Measurements from ENCODE around the gene NOS2.
A peak's percentile ranks its signal among the peaks of the same experiment; 100 is the strongest.
"Not testable (repeated sequence)": the region's sequence is repeated elsewhere in the genome, so short reads cannot be mapped to it uniquely, and the experiment has no call there.

NOS2 gene

DNA sequence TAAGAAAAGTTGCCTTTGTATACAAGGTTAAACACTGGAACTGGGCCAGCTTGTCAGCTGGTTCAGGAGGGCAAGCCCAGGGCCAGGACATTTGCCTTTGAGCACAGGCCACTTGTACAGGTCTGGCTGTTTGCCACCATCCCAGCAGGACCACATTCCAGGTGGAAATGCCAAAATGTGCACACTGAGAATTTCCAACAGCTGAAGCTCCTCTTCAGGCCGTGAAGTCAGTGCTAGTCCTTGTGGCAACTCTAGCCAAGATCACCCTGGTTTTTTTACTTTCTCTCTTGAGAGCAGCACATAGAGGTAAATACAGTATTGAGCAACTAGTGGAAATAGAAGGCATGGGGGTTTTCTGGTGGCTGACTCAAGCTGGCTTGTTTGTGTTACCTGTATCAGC lies 29.6 kb upstream of the NOS2 start:
- not testable (repeated sequence) for H3K4me1 Mint-ChIP-seq (ENCODE audit: low read depth); H3K36me3 Mint-ChIP-seq (ENCODE audit: low read depth); H3K4me3 Mint-ChIP-seq; H3K27ac Mint-ChIP-seq; DNase-seq; H3K9me3 Mint-ChIP-seq
- H3K27me3 Mint-ChIP-seq, result peaks cover 13% of the 10 kb centered on the region

DNA sequence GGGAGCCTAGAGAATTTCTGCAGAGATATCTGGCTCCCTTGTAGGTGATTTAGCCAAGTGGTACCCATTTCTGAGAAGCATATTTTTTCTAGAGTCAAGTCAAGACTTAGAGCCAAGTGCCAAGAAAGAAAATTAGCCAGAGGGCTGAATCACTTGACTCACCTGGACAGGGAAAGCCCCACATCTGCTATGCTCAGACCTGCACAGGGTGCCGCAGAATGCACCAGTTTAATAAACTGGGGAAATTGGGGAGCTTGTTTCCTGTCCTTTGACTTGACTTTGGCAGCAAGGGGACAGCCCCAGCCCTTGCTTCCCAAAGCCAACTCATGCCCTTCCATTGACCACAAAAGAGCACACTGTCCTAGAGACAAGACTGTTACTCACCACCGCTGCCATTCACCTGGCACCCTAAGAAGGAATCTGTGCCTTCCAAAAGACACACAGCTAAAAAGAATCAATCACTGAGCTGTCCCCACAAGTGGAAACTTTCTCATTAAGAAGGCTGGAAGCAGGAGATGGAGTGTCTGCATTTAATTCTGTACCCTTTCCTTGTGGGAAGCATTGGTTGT lies 28.9 kb upstream of the NOS2 start:
- peaks cover 13% of the 10 kb centered on the region for H3K27me3 Mint-ChIP-seq
- not testable (repeated sequence) for H3K27ac Mint-ChIP-seq; H3K36me3 Mint-ChIP-seq (ENCODE audit: low read depth); H3K4me1 Mint-ChIP-seq (ENCODE audit: low read depth); H3K9me3 Mint-ChIP-seq; DNase-seq; H3K4me3 Mint-ChIP-seq

DNA sequence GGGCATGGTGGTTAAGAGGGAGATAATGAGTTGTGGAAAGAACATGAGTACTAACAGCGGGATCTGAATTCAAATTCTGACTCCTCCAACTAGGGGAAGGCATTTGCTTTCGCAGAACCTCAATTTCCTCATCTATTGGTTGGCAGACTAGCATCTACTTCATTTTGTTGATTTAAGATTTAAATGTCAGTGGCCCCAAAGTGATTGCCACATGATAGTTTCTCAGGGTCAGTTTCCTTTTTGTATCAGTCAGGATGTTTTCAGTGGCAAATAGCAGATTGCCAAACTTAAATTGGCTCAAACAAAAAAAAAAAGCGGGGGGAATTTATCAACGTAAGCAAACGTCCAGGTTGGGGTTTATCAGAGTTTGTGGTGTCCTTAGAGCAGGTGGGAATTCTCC lies 25.1 kb upstream of the NOS2 start:
- H3K9me3 Mint-ChIP-seq, result peaks cover 18% of the 10 kb centered on the region
- no peak overlapping the region for H3K4me3 Mint-ChIP-seq
- no peak overlapping the region for H3K27ac Mint-ChIP-seq
- peaks cover 13% of the 10 kb centered on the region for H3K27me3 Mint-ChIP-seq
- DNase-seq, result no peak
- no peaks in the 10 kb centered on the region for H3K4me1 Mint-ChIP-seq (ENCODE audit: low read depth)
- H3K36me3 Mint-ChIP-seq (ENCODE audit: low read depth), result no peaks in the 10 kb centered on the region

DNA sequence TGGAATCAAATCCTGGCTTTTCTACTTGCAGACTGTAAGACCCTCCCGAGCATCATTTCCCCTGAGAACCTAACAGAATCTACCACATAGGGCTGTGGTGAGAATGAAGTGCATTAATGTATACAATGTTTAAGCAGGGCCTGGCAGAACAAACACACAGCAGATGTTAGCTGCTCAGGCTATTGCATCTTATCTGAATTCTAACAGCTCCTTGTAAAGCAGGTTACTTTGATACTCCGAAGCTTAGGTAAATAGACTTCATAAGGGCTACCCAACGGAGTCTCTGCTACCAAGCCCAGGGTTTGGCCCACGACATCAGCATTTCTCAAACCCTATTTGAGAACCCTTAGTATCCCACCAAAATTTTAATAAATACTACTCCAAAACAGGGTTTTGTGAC lies 24.4 kb upstream of the NOS2 start:
- no peak for DNase-seq
- Mint-ChIP-seq H3K4me3 (no peak overlapping the region), H3K9me3 (peaks cover 18% of the 10 kb centered on the region), H3K27ac (no peak overlapping the region), H3K36me3 (ENCODE audit: low read depth) (no peaks in the 10 kb centered on the region), H3K27me3 (peaks cover 13% of the 10 kb centered on the region), H3K4me1 (ENCODE audit: low read depth) (no peaks in the 10 kb centered on the region)

DNA sequence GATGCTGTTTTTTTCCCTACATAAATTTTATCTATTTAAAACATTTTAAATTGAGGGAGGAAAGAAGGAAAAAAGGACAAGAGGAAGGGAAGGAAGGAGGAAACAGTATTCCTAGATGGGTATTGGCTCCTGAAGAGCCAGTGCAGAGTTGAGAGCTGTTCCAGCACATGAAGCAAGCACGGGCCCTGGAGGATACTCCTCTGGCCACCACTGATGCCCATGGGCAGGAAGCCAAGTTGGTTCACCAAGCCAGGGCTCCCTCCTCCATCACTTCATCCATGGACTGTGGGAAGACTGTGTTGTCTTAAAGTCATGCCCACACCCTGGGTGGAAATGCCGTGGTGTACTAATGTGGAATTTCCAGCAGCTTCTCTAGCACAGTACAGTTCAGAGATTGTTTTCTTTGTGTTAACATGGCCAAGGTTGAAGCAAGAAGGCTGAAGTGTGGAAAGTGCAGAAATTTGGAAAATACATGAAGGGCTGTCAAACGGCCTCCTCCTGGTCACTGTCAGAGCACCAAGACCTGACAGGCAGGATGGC lies 23.9 kb upstream of the NOS2 start:
- Mint-ChIP-seq H3K9me3 (peaks cover 18% of the 10 kb centered on the region), H3K27me3 (peaks cover 13% of the 10 kb centered on the region), H3K27ac (no peak overlapping the region), H3K4me3 (no peak overlapping the region), H3K36me3 (ENCODE audit: low read depth) (no peaks in the 10 kb centered on the region), H3K4me1 (ENCODE audit: low read depth) (no peaks in the 10 kb centered on the region)
- DNase-seq, result no peak

DNA sequence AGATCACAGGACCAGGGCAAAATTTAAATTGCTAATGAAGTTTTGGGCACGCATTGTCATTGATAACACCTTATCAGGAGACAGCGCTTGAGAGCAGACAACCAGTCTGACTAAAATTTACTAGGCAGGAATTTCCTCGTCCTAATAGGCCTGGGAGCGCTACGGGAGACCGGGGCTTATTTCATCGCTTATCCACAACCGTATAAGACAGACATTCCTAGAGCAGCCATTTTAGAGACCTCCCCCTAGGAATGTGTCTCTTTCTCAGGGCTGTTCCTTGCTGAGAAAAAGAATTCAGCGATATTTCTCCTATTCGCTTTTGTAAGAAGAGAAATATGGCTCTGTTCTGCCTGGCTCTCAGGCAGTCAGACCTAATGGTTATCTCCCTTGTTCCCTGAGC lies 21.8 kb upstream of the NOS2 start:
- not testable (repeated sequence) for H3K4me3 Mint-ChIP-seq; H3K4me1 Mint-ChIP-seq (ENCODE audit: low read depth); H3K36me3 Mint-ChIP-seq (ENCODE audit: low read depth); H3K27me3 Mint-ChIP-seq; H3K27ac Mint-ChIP-seq; DNase-seq
- peaks cover 18% of the 10 kb centered on the region for H3K9me3 Mint-ChIP-seq

DNA sequence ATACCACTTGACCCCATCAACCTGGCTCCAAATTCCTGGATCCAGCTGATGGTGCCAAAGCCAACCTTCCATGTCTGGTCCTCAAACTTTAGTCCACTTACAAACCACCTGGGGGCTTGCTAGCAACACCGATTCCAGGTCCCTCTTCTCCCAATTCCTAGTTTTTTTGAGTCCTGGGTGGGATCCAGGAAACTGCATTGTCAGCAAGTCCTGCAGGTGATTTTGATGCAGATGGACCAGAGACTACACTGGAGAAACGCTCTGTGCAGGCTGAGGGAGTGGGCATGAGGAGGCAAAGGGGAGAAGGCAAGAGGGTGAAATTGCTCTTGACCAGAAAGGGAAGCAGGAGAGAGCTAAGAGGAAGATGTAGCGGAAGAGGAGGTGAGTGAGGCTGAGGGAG lies 21.0 kb upstream of the NOS2 start:
- Mint-ChIP-seq H3K4me3 (no peak overlapping the region), H3K36me3 (ENCODE audit: low read depth) (no peaks in the 10 kb centered on the region), H3K27ac (no peak overlapping the region), H3K4me1 (ENCODE audit: low read depth) (no peaks in the 10 kb centered on the region), H3K9me3 (peaks cover 18% of the 10 kb centered on the region), H3K27me3 (peaks cover 6% of the 10 kb centered on the region)
- no peak for DNase-seq

DNA sequence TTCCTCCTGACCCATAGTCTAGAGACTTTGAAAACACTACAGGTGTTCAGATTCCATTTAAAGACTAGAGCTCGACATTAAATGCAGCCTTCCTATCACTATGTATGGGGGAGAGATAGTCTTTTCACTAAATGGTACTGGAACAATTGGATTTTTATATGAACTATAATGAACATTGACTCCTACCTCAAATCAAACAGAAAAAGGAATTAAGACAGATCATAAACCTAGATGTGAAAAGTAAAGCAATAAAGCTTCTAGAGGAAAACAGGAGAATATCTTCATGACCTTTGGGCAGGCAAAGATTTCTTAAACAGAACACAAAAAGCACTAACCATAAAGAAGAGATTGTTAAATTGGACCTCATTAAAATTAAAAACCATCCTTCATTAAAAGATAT lies 18.8 kb upstream of the NOS2 start:
- no peak overlapping the region for H3K4me3 Mint-ChIP-seq
- H3K36me3 Mint-ChIP-seq (ENCODE audit: low read depth), result no peaks in the 10 kb centered on the region

DNA sequence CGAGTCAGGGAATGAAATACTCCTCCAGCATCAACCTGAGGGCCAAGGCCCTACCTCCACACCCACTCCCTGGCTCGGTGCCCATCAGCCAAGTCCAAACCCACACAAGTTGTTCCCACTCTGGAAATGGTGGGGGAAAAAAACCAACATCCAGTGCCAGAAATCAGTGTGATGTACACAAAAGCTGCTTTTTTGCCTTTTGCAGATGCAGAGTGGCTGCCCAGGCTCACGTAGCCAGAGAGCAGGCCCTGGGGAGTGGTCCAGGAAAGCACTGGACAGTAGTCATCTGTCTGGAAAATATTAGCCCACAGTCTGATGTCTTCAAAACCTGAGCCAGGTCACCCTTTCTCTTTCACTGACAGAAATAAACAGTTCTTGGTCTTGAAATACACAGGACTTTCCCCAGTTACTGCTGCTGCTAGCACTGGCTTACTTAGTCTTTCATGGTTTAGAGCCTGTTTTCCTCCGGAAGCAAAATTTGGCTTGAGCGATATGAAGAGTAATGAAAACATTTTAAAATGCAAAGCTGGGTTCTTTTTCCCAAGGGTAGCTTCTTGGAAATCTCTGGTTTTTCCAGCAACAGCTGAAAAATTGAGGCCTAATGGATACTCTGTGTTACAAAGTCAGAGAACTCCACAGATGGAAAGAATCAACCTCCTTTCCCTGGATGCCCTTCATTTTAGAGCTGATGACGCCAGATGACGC lies 18.2 kb upstream of the NOS2 start:
- Mint-ChIP-seq H3K27me3 (no peaks in the 10 kb centered on the region), H3K36me3 (ENCODE audit: low read depth) (no peaks in the 10 kb centered on the region), H3K27ac (no peak overlapping the region), H3K4me1 (ENCODE audit: low read depth) (no peaks in the 10 kb centered on the region), H3K9me3 (peaks cover 18% of the 10 kb centered on the region), H3K4me3 (no peak overlapping the region)
- DNase-seq, result no peak

More for the DNA sequence above, 18.8 kb upstream of the NOS2 start:
- DNase-seq, result no peak
- Mint-ChIP-seq H3K27ac (no peak overlapping the region), H3K9me3 (peaks cover 18% of the 10 kb centered on the region), H3K4me1 (ENCODE audit: low read depth) (no peaks in the 10 kb centered on the region), H3K27me3 (no peaks in the 10 kb centered on the region)

DNA sequence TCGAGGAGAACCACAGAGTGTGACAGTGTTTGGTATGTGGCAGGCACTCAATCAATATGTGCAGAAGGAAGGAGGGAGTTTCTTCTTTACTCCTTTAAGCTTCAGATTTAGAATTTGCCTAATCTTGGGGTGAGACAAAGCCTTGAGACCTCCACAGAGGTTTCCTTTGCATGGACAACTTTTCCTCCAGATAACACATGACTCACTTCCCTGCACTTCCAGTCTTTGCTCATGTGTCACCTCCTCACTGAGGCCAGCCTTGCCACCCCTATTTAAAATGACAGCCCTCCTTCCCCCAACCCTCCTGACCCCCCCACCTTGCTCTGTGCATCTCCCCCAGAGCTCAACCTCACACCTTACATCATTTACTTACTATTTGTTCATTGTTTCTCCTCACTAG lies 17.4 kb upstream of the NOS2 start:
- Mint-ChIP-seq H3K27ac (no peak overlapping the region), H3K4me3 (no peak overlapping the region), H3K9me3 (peaks cover 18% of the 10 kb centered on the region), H3K27me3 (no peaks in the 10 kb centered on the region), H3K4me1 (ENCODE audit: low read depth) (no peaks in the 10 kb centered on the region), H3K36me3 (ENCODE audit: low read depth) (no peaks in the 10 kb centered on the region)
- DNase-seq, result no peak

DNA sequence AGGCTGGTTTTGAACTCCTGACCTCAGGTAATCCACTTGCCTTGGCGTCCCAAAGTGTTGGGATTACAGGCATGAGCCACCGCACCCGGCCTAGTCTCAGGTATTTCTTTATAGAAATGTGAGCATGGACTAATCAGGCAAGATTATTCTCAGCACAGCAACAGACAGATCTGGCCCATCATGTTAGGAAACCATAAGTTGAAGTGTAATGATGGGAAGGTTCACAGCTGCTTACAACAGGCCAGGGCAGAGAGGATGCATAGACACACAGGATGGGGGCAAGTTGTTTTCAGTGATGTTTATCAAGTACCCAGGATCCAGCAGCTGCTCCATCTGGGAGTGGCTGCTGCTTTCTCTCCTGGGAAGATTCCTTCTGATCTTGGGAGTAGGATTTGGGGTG lies 16.6 kb upstream of the NOS2 start:
- no peak for DNase-seq
- H3K27me3 Mint-ChIP-seq, result no peaks in the 10 kb centered on the region
- no peaks in the 10 kb centered on the region for H3K36me3 Mint-ChIP-seq (ENCODE audit: low read depth)
- H3K9me3 Mint-ChIP-seq, result peaks cover 13% of the 10 kb centered on the region
- H3K27ac Mint-ChIP-seq, result no peak overlapping the region
- H3K4me3 Mint-ChIP-seq, result no peak overlapping the region
- no peaks in the 10 kb centered on the region for H3K4me1 Mint-ChIP-seq (ENCODE audit: low read depth)

DNA sequence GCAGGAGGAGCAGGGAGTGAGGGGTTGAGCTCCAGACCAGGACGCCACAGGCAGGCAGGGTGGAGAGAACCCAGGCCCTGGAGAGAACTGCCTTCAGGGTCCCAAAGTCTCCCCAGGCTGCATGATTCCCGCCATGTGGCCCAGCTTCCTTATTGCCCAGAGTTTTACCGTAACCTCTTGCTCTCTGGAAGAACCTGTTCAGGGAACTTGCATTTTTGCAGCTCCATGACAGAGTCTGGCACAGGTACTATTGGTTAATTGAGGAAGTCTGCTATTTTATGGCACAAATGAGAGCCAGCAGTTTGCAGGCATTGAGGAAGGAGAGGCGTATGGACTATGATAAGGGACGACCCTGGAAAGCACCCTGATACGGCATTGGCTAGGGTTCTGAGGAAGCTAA lies 11.6 kb upstream of the NOS2 start:
- Mint-ChIP-seq H3K9me3 (peaks cover 5% of the 10 kb centered on the region), H3K4me1 (ENCODE audit: low read depth) (peaks cover 40% of the 10 kb centered on the region), H3K4me3 (no peak overlapping the region), H3K27ac (no peak overlapping the region), H3K36me3 (ENCODE audit: low read depth) (no peaks in the 10 kb centered on the region), H3K27me3 (no peaks in the 10 kb centered on the region)
- no peak for DNase-seq

DNA sequence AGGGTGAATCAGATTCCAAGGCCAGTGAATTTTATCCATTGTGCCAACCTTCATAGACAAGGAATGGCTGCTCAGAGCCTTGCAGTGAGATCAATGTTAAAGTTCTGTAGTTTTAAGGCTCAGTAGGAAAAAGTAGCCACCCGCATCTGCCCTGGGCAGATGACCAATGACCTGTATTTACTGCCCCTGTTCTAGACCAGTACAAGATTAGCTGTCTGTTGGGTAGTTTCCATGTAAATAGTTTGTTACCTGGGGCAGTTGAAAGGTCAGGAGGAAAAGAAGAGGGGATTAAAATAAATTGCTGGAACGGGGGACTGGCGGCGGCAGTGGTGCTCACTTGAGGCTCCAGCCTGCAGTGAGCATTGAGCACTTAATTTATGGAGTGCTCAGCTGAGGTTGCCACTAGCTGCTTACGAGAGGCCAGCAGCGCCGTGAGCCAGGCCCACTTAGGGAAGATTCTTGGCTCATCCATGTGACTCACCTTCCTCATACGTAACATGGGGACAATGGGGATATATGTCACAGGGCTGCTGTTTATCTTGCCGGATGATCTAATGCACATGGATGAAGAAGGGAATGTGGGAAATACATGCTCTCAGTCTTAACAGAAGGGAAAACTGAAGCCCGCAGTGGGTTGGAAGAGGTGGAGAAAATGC lies 10.7 kb upstream of the NOS2 start:
- Mint-ChIP-seq H3K27me3 (no peaks in the 10 kb centered on the region), H3K4me1 (ENCODE audit: low read depth) (peaks cover 45% of the 10 kb centered on the region), H3K36me3 (ENCODE audit: low read depth) (no peaks in the 10 kb centered on the region), H3K9me3 (peaks cover 5% of the 10 kb centered on the region), H3K27ac (peak overlapping the region; percentile 91), H3K4me3 (no peak overlapping the region)
- no peak for DNase-seq

DNA sequence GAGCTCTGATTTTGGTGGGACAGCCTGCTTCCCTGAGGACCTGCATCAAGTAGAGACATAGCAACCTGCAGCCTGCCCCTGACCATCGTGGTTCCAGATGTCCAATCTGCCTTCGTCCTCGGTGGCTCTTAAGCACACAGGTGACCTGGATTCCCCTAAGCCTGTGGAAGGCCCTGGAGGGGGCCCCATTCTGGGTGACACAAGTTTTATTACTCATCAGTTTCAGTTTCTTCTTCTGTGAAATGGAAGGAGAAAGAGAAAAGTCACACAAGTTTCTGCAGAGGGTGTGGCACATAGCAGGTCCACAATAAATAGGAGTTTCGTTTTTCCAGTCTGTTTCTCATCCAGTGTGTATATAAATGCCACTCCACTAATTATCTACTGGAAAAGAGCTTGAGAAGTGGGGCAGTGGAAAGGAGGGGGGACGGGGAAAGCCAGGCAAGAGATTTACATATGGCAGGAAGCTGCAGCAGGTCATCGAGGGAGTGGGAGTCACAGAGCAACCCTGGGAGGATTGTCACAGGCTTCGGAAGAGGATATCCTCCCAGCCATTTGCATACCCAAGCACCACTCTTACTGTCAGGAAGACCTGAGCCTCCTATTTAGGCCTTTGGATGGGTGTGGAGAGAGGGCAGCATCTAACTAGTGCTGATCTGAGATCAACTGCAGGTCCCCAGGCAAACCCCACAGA lies 10.0 kb upstream of the NOS2 start:
- DNase-seq, result peak; percentile 47

DNA sequence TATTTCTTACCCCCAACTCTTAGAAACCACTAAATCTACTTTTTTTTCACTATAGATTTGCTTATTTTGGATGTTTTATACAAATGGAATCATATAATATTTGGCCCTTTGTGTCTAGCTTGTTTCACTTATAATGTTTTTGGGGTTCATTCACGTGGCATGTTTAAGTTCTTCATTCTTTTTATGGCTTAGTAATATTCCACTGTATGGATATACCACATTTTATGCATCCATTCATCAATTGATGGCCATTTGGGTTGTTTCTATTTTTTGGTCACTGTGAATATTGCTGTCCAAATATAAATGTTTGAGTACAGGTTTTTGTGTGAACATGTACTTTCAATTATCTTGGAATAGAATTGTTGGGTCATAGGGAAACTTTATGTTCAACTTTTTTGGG lies 9.2 kb upstream of the NOS2 start:
- peaks cover 5% of the 10 kb centered on the region for H3K9me3 Mint-ChIP-seq
- H3K27ac Mint-ChIP-seq, result peak overlapping the region; percentile 91
- DNase-seq, result no peak
- peaks cover 53% of the 10 kb centered on the region for H3K4me1 Mint-ChIP-seq (ENCODE audit: low read depth)
- H3K36me3 Mint-ChIP-seq (ENCODE audit: low read depth), result no peaks in the 10 kb centered on the region
- H3K27me3 Mint-ChIP-seq, result no peaks in the 10 kb centered on the region
- no peak overlapping the region for H3K4me3 Mint-ChIP-seq

More for the DNA sequence above, 10.0 kb upstream of the NOS2 start:
- H3K27me3 Mint-ChIP-seq, result no peaks in the 10 kb centered on the region
- H3K4me1 Mint-ChIP-seq (ENCODE audit: low read depth), result peaks cover 51% of the 10 kb centered on the region
- peak overlapping the region; percentile 91 for H3K27ac Mint-ChIP-seq
- H3K36me3 Mint-ChIP-seq (ENCODE audit: low read depth), result no peaks in the 10 kb centered on the region
- peak overlapping the region; percentile 57 for H3K4me3 Mint-ChIP-seq
- H3K9me3 Mint-ChIP-seq, result peaks cover 5% of the 10 kb centered on the region

Measured in activated T-cell treated with anti-CD3 and anti-CD28 coated beads, Interleukin-2, amount 50 U/mL, for 24 hours (primary cell).